GM03348 (cell line): ENCODE measurements around the gene GABRG1.

Experiments
- DNase-seq: peaks from one replicate; pipeline ENCODE4 v3.0.0; 2012; ENCODE audit warnings: low spot score

GABRG1 gene

DNA sequence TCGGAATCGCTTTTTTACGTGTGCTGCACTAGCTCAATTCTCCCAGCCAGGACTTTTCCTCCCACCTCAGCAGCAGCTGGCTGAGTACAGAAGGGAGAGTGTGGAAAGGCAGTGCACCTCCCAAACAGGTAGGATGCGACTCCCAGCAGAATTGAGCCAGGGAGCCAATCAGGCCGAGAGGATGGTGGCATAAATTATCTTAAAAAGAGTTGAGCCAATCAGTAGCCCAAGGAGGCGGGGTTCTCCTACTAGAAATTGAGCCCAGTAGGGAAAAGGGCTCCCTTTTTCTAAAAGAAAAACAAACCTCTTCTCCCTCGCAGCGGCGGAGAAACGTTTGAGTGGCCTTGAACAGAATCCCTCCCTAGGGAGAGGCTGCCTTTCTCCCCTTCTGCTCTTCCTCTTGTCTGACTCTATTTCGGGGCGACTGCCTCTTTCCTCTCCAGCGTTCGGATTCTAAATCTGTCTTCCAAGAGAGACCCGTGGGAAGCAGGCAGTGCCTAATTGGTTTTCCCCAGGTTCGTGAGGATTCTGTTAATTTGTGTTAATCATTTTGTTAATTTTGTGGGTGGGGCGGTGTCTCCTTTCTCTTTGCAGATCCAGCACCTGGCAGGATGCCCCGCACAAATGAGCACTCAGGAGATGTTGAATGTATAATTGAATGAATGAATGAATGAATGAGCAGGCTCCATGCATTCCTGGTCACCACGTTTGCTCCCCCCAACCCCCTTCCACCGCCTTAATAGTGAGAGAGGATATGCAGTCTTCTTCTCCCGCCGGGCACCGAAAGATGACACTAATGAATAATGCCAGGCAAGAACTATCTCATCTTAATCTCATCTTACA, at the start of gene GABRG1:
Gene GABRG1 (minus strand): TSS at position 142 of the 843 bp plus-strand sequence. CDS start 141 bp downstream, at position 1.
- DNase-seq: no peak

GRCh38 chr4:46146993-46147392, 23.1 kb upstream of the GABRG1 start:
- DNase-seq: no peak

- no peak for DNase-seq
Measured at GRCh38 chr4:46131498-46132057, 7.7 kb upstream of the GABRG1 start.

DNA sequence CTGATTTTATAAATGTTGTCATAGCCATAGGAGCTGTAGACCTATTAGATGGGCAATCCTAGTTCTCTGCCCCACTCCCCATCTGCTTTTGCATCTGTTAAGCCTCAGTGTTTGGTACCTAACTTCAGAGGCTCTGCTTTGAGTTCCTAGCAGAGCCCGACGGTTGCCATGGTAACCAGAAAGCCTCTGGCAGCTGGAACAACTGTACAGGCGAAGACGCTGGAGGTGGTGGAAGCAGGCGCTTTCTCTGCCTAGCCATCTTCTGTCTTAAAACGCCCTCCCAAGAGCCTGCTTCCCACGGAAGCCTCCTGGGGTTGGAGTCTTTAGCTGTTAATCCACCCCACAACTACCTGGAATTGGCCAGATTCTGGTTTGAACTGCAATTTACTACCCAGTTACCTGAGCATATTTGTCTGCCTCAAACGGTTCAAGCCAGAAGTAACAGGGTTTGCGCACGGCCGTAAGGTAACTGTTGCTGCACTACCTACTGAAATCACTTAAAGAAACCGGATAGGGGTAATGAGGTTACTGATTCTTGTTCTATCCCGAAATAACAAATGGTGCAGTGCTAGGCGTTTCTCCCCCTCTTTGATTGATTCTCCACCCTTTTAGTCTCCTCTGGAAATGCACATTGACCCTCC, 1.0 kb upstream of the GABRG1 start:
- DNase-seq: no peak

- no peak for DNase-seq
Measured at GRCh38 chr4:46081674-46082073, 42.2 kb downstream of the GABRG1 start.

GRCh38 chr4:46081248-46081647, 42.6 kb downstream of the GABRG1 start:
- DNase-seq: no peak

- no peak for DNase-seq
Measured at GRCh38 chr4:46073778-46074177, 50.1 kb downstream of the GABRG1 start.

DNA sequence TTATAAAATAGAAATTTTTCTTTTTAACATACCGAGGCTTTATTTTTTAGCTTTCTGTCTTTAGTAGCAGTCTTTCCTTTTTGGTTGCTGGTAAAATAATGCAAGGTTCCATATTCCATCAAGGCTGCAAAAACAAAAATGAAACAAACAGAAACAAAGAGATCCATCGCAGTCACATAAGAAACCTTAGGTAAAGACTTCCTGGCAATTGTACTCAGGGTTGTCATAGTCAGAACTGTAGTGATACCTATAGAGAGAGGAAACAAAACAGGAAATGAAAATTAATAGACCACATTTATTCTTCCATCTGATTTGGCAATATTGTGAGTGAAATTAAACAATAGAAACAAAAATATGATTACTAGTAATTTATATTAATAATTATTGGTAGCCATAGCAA, 72.5 kb downstream of the GABRG1 start:
- no peak for DNase-seq

DNA sequence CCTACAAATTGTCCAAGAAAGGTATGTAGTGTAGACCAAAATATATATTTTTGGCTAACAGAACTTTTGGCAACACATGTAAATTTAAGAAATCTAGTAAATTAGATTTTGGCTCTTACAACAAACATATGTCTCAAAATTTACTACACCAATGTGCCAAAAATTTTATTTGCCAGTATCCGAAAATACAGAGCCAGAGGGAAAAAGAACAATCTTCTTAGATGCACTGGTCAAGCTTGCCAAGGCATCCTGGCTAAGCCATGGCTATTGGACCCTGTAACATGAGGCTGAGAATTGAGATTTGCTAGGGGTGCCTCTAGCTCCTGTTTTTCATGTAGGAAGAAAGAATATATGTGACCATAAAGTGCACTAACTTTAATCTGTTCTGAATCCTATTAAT, 91.8 kb downstream of the GABRG1 start:
- no peak for DNase-seq

GRCh38 chr4:46016306-46016705, 107.5 kb downstream of the GABRG1 start:
- DNase-seq: no peak

DNA sequence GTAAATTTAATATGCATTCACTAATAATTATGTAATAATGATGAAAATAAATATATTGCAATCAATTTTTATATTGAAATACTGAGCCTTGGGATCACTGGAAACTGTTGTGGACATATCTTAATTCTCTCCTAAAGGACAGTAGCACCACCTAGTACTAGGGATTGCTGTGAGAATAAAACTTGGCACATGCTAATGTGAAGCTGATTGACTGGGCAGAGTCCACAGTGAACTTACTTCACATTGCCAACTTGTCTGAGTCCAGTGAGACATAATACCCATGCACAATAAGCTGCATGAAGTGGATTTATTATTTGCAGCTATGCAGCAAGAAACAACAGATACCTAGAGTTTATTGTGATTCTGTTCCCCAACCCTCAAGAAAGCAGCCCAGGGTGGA, 131.1 kb downstream of the GABRG1 start:
- no peak for DNase-seq

GRCh38 chr4:45989775-45990174, 134.1 kb downstream of the GABRG1 start:
- DNase-seq: no peak

- DNase-seq: no peak
Measured at GRCh38 chr4:45987858-45988257, 136.0 kb downstream of the GABRG1 start.
